ENCODE results near the gene PLCD3.

PLCD3 gene

GRCh38 chr17:45118691-45119090 is 13.6 kb downstream of the PLCD3 start:
- peaks cover 5% of the 10 kb centered on the region for H3K36me3 Mint-ChIP-seq (ENCODE audit: low read depth)
- no peak overlapping the region for H3K27ac Mint-ChIP-seq
- no peaks in the 10 kb centered on the region for H3K9me3 Mint-ChIP-seq
- H3K4me1 Mint-ChIP-seq, result peaks cover 5% of the 10 kb centered on the region
- TF ChIP-seq, protein P1, sequence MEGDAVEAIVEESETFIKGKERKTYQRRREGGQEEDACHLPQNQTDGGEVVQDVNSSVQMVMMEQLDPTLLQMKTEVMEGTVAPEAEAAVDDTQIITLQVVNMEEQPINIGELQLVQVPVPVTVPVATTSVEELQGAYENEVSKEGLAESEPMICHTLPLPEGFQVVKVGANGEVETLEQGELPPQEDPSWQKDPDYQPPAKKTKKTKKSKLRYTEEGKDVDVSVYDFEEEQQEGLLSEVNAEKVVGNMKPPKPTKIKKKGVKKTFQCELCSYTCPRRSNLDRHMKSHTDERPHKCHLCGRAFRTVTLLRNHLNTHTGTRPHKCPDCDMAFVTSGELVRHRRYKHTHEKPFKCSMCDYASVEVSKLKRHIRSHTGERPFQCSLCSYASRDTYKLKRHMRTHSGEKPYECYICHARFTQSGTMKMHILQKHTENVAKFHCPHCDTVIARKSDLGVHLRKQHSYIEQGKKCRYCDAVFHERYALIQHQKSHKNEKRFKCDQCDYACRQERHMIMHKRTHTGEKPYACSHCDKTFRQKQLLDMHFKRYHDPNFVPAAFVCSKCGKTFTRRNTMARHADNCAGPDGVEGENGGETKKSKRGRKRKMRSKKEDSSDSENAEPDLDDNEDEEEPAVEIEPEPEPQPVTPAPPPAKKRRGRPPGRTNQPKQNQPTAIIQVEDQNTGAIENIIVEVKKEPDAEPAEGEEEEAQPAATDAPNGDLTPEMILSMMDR (IDR thresholded peaks at IDR 0.05; ENCODE audit: unreplicated experiment in 3 of 3), result no peak
- H3K27me3 Mint-ChIP-seq (ENCODE audit: low read depth), result no peaks in the 10 kb centered on the region
- no peak overlapping the region for H3K4me3 Mint-ChIP-seq

- no peaks in the 10 kb centered on the region for H3K9me3 Mint-ChIP-seq
- TF ChIP-seq, protein P1 (IDR thresholded peaks at IDR 0.05; ENCODE audit: unreplicated experiment in 3 of 3), result no peak
- H3K36me3 Mint-ChIP-seq (ENCODE audit: low read depth), result peaks cover 5% of the 10 kb centered on the region
- H3K4me3 Mint-ChIP-seq, result no peak overlapping the region
- H3K27me3 Mint-ChIP-seq (ENCODE audit: low read depth), result no peaks in the 10 kb centered on the region
- H3K27ac Mint-ChIP-seq, result no peak overlapping the region
- H3K4me1 Mint-ChIP-seq, result peaks cover 2% of the 10 kb centered on the region
Measured at GRCh38 chr17:45117848-45118646, 14.3 kb downstream of the PLCD3 start.

DNA sequence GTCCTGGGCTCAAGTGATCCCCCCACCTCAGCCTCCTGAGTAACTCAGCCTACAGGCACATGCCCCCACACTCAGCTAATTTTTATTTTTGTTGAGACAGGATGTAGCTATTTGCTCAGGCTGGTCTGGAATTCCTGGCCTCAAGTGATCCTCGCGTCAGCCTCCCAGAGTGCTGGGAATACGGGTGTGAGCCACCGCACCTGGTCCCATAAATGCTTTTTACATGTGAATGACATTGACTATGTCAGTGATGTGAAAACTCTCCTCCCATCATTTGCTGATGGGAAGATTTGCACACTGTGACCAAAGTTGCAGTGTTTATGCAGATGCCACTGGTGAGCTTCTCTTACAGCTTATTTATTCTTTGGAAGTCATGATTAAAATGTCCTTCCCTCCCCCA is 15.0 kb downstream of the PLCD3 start:
- Mint-ChIP-seq H3K9me3 (no peaks in the 10 kb centered on the region), H3K27ac (no peak overlapping the region), H3K36me3 (ENCODE audit: low read depth) (peaks cover 5% of the 10 kb centered on the region), H3K4me3 (no peak overlapping the region), H3K4me1 (no peaks in the 10 kb centered on the region), H3K27me3 (ENCODE audit: low read depth) (no peaks in the 10 kb centered on the region)
- TF ChIP-seq, protein P1 (IDR thresholded peaks at IDR 0.05; ENCODE audit: unreplicated experiment in 3 of 3), result no peak

GRCh38 chr17:45116434-45117016 is 15.8 kb downstream of the PLCD3 start:
- peak overlapping the region in 1 of 3 experiments; percentile 43 for H3K27ac Mint-ChIP-seq
- no peaks in the 10 kb centered on the region for H3K4me1 Mint-ChIP-seq
- H3K36me3 Mint-ChIP-seq (ENCODE audit: low read depth), result peaks cover 5% of the 10 kb centered on the region
- TF ChIP-seq, protein P1 (IDR thresholded peaks at IDR 0.05; ENCODE audit: unreplicated experiment in 3 of 3), result no peak
- H3K27me3 Mint-ChIP-seq (ENCODE audit: low read depth), result no peaks in the 10 kb centered on the region
- H3K4me3 Mint-ChIP-seq, result no peak overlapping the region
- H3K9me3 Mint-ChIP-seq, result no peaks in the 10 kb centered on the region

- no peaks in the 10 kb centered on the region for H3K27me3 Mint-ChIP-seq (ENCODE audit: low read depth)
- H3K36me3 Mint-ChIP-seq (ENCODE audit: low read depth), result peaks cover 5% of the 10 kb centered on the region
- TF ChIP-seq, protein P1 (IDR thresholded peaks at IDR 0.05; ENCODE audit: unreplicated experiment in 3 of 3), result no peak
- H3K9me3 Mint-ChIP-seq, result no peaks in the 10 kb centered on the region
- H3K27ac Mint-ChIP-seq, result peak overlapping the region in 1 of 3 experiments; percentile 43
- H3K4me1 Mint-ChIP-seq, result no peaks in the 10 kb centered on the region
- H3K4me3 Mint-ChIP-seq, result no peak overlapping the region
Measured at GRCh38 chr17:45115871-45116270, 16.4 kb downstream of the PLCD3 start.

All from nephron (organoid).